Right lung (tissue), 5 donors: ENCODE measurements around the gene FHIT. TPM values are rescaled to one million over a fixed set of nuclear protein-coding genes. Genes with fewer than 3 reads are reported as not detected.
"Not testable (repeated sequence)": the region's sequence is repeated elsewhere in the genome, so short reads cannot be mapped to it uniquely, and the experiment has no call there.

Experiments
- DNase-seq, 2 donors: peaks; one replicate each; pipeline ENCODE4 v3.0.0-alpha.2; 2013
- polyA plus RNA-seq, 5 donors: library from polyadenylated mRNA; unstranded; fragments of 120-200 nt; gene quantifications; one replicate each; pipeline versions ENCODE4 v1.2.1 to v1.2.3, GENCODE V29; 2013; ENCODE audit warnings: inconsistent platforms in 1 of 5, low replicate concordance in 1 of 5; ENCODE audit not compliant: insufficient read length in 5 of 5, insufficient read depth in 1 of 5

FHIT gene
- polyA plus RNA-seq, 5 donors, result 9.1 to 17.8 (median 10.6) TPM

DNA sequence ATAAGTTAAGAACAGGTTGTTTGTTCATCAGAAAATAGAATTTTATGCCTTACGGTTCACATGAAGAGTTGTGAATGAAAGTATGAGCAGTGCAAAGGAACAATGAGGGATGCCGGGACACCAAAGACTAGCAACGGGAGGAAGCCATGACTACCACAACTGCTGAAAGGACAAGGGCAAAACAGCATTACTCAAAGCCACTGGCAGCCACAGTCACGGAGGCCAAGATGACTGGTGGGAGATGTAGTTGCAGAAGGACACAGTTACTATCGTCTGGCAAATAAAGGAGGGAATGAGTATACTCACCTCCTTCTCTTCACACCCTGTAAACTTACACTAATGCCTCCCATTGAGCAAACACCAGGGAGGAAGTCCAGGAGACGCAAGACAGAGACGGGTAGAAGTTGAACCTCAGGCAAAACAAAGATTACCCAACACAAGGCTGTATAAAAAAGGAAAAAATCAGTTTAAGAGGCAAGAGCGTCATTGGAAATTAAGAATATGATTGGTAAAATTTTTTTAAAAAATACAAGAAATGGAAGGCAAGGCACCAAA lies 675.5 kb downstream of the FHIT start:
- DNase-seq, result no peak

GRCh38 chr3:60574046-60574769 lies 677.0 kb downstream of the FHIT start:
- DNase-seq, result no peak

DNA sequence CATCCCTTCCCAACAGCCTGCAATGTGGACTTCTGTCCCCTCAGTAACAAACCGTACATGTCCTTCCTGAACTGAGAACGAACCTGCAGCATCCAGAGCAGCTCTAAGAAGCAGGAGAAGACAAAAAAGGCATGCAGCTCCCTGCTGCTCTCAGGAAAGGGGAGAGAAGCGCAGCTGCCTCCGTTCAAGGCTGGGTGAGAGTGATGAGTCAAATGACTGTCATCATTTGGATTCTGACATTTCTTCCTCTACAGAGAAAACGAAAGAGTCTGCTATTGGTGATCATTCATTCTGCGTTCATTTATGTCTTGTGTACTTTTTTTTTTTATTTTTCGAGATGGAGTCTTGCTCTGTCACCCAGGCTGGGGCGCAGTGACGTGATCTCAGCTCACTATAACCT lies 677.8 kb downstream of the FHIT start:
- no peak for DNase-seq

DNA sequence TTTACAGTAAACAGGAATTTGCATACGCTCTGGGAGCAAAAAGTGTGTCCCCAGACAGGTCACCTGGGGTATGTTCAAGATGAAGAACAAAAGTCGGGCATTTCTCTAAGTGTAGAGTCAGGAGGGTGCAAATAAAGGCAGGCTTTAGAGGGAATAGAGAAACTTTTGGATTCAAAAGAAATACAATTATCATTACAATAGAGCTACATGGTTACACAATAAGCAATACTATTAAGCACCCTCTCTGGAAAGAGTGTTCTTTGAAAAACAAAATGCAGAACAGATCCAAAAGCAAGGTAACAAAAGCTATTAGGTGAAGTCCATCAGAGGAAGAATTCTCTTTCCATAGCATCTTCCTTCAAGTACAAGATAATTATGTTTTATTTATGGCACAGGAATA lies 679.7 kb downstream of the FHIT start:
- no peak for DNase-seq

GRCh38 chr3:60557122-60557521 lies 694.1 kb downstream of the FHIT start:
- no peak for DNase-seq

- no peak for DNase-seq
These were observed 695.4 kb downstream of the FHIT start for GRCh38 chr3:60555686-60556354.

DNA sequence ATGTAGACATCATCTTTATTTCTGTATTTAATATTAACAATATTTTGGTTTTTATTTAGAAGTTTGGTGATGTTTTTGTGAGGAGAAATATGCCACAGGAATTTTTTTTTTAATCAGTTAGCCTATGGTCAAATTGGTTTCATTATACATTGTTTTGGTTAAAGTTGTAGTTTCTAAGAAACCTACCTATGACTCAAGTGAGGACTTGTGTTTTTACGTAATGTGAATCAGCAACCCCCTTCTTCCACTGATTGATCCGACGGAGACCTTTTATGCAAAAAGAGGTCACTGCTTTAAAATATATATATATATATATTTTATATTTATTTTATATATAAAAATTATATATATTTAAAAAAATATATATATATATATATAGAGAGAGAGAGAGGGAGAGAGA lies 698.1 kb downstream of the FHIT start:
- no peak for DNase-seq

GRCh38 chr3:60552581-60552980 lies 698.7 kb downstream of the FHIT start:
- DNase-seq, result no peak

DNA sequence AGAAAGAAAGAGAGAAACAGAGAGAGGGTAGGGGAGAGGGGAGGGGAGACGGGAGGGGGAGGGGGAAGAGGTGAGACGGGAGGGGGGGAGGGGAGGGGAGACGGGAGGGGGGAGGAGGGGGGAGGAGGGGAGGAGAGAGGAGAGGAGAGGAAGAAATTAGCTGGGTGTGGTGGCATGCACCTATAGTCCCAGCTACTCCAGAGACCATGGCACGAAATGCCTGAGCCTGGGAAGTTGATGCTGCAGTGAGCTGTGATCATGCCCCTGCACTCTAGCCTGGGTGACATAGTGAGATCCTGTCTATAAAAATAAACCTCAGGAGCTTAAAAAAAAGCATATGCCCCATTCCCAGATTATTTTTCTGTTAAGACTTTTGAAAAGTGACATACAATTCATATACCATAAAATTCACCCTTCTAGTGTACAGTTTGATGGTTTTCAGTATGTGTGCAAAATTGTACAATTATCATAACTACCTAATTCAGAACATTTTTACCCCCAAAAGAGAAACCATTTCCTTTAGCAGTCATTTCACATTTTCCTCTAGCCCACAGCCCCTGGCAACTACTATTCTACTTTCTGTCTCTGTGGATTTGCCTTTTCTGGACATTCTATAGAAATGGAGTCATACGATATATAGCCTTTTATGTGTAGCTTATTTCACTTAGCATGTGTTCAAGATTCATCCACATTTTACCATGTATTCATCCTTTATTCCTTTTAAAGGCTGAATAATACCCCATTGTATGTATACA lies 699.6 kb downstream of the FHIT start:
- no peak for DNase-seq

GRCh38 chr3:60549863-60550262 lies 701.4 kb downstream of the FHIT start:
- DNase-seq, result no peak

- DNase-seq, result no peak
These were observed 708.3 kb downstream of the FHIT start for GRCh38 chr3:60542995-60543394.

GRCh38 chr3:60539394-60539793 lies 711.9 kb downstream of the FHIT start:
- not testable (repeated sequence) for DNase-seq

GRCh38 chr3:60536420-60536819 lies 714.8 kb downstream of the FHIT start:
- DNase-seq, result no peak

DNA sequence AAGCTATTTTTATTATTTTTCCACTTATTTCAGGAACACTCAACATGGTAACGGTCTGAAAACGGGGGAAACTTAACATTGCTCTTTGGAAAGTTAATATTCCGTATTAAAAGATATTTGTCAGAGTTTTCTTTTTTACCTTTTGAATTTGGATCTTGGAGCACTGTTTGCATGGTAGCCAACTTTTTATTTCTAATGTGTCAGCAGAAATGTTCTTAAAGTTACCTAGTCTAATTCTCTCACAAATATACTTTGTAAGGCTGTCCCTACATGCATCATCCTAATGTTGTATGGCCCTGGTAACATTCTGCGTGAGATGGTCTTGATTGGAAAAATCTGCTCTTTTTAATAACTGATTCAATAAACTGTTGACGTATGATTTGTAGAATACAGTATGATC lies 719.5 kb downstream of the FHIT start:
- DNase-seq, result no peak

GRCh38 chr3:60528651-60529050 lies 722.6 kb downstream of the FHIT start:
- DNase-seq, result no peak

GRCh38 chr3:60523536-60523935 lies 727.7 kb downstream of the FHIT start:
- DNase-seq, result no peak

- no peak for DNase-seq
These were observed 734.1 kb downstream of the FHIT start for GRCh38 chr3:60517134-60517533.

- peak in 1 of 2 donors; percentile 6 for DNase-seq
These were observed 736.4 kb downstream of the FHIT start for GRCh38 chr3:60514866-60515265.

DNA sequence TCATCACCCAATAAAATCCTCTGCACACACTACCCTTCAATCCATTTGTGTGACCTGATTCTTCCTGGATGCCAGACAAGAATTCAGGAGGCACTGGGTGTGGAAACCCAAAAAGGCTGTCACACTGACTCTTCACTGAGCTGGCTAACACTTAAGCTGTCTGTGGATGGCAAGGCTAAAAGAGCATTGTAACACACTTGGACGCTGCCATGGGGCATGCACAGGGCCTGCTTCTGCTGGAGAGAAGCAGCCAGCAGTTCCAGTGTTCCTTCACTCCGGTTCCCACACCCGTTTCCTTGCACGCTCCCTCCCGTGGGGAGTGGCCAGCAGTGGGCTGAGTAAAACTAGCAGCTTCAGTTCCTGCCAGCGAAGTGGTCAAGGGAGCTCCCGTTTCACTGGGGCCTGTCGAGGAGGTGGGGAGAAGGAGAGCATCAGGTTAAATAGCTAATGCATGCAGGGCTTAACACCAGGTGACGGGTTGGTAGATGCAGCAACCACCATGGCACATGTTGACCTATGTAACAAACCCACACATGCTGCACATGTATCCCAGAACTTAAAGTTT lies 737.1 kb downstream of the FHIT start:
- no peak for DNase-seq

GRCh38 chr3:60513241-60513640 lies 738.0 kb downstream of the FHIT start:
- DNase-seq, result no peak

- no peak for DNase-seq
These were observed 738.7 kb downstream of the FHIT start for GRCh38 chr3:60512506-60512905.

- no peak for DNase-seq
These were observed 741.8 kb downstream of the FHIT start for GRCh38 chr3:60509471-60509870.
